ENCODE measurements around the gene IQCH. TPM values are rescaled to one million over a fixed set of nuclear protein-coding genes. Genes with fewer than 3 reads are reported as not detected.

The IQCH gene
- total and polyA plus RNA-seq, 2 of the 4 experiments (the other 2 are of a cell fraction) = 0.60 to 2.5 TPM

GRCh38 chr15:67219288-67219687, 35.3 kb upstream of the IQCH start:
- no peak overlapping the region for H3K4ac ChIP-seq (ENCODE audit: low read depth, low read length)
- H4K20me1 ChIP-seq (ENCODE audit: insufficient read depth, low read length) = no peaks in the 10 kb centered on the region; the same call in 1 of the 2 replicates
- TF ChIP-seq CHD1 (IDR thresholded peaks at IDR 0.05; ENCODE audit: low read depth, low read length) (no peak), MAZ (IDR thresholded peaks at IDR 0.05; ENCODE audit: borderline replicate concordance, low read depth, low read length) (no peak), RCOR1 (IDR thresholded peaks at IDR 0.05; ENCODE audit: insufficient replicate concordance, low read length) (no peak), ELK1 (IDR thresholded peaks at IDR 0.05; ENCODE audit: borderline replicate concordance, low read depth, low read length) (no peak), MXI1 (IDR thresholded peaks at IDR 0.05; ENCODE audit: borderline replicate concordance, low read depth, low read length) (no peak), RAD21 (IDR thresholded peaks at IDR 0.05; ENCODE audit: low read length) (no peak), CEBPB (IDR thresholded peaks at IDR 0.05; ENCODE audit: low read depth, low read length) (no peak), USF2 (IDR thresholded peaks at IDR 0.05; ENCODE audit: low read depth, low read length) (no peak), RFX5 (IDR thresholded peaks at IDR 0.05; ENCODE audit: low read depth, low read length) (no peak), POLR2A (IDR thresholded peaks at IDR 0.05; ENCODE audit: low read depth, low read length) (no peak), BHLHE40 (IDR thresholded peaks at IDR 0.05; ENCODE audit: low read depth, low read length) (no peak), MAFK (IDR thresholded peaks at IDR 0.05; ENCODE audit: low read depth, low read length) (no peak)
- H3K23ac ChIP-seq (ENCODE audit: low read depth, low read length) = no peak overlapping the region
- H2AK5ac ChIP-seq (ENCODE audit: low read depth, low read length) = no peak overlapping the region
- in situ Hi-C loops (cut with MboI; ENCODE audit: low sequenced_read_pairs) = no loop called here
- no peaks in the 10 kb centered on the region for H3K9me3 ChIP-seq (ENCODE audit: control insufficient read depth, insufficient read depth, low read length)
- intact Hi-C loops (cut with micrococcal nuclease) = no loop called here
- no peak overlapping the region for H3K14ac ChIP-seq (replicated peaks; ENCODE audit: low read depth, low read length)
- H2BK15ac ChIP-seq (ENCODE audit: low read depth, low read length) = no peak overlapping the region
- dilution Hi-C loops (cut with HindIII; ENCODE audit: low sequenced_read_pairs, unreplicated experiment) = no loop called here
- DNase-seq (no peak), ATAC-seq (ENCODE audit: low read depth) (no peak)
- no peak overlapping the region for H3K9ac ChIP-seq (ENCODE audit: low read depth, low read length)
- ChIA-PET POLR2A (ENCODE audit: unreplicated experiment) (no interaction called here), CTCF (no interaction called here)
- no peak overlapping the region for H3K27ac ChIP-seq (ENCODE audit: insufficient read depth, low read length)
- BruUV-seq (replicated peaks) = no TSS peak
- no peaks in the 10 kb centered on the region for H3K9me1 ChIP-seq (ENCODE audit: insufficient read depth, low read length)
- no peak overlapping the region for H4K8ac ChIP-seq (ENCODE audit: low read depth in 2 of 2, low read length in 2 of 2)
- H4K91ac ChIP-seq (ENCODE audit: insufficient read depth, low read depth, low read length) = no peak overlapping the region
- no peak overlapping the region for H3K4me3 ChIP-seq (ENCODE audit: insufficient read depth, low read depth, low read length)
- H2BK5ac ChIP-seq (ENCODE audit: low read depth, low read length, poor library complexity, severe bottlenecking) = no peak overlapping the region
- H3K18ac ChIP-seq (ENCODE audit: low read depth, low read length) = no peak overlapping the region
- no peak overlapping the region for H2AFZ ChIP-seq (replicated peaks; ENCODE audit: low read length, poor library complexity)
- no peaks in the 10 kb centered on the region for H3K27me3 ChIP-seq (ENCODE audit: control insufficient read depth, insufficient read depth, low read length)
- no peak overlapping the region for H2BK20ac ChIP-seq (ENCODE audit: low read depth, low read length)
- H3K4me1 ChIP-seq (ENCODE audit: control insufficient read depth, insufficient read depth, low read length) = peaks cover 1% of the 10 kb centered on the region; the same call in 1 of the 2 replicates
- peaks cover 14 to 21% of the 10 kb centered on the region in 2 experiments for H3K79me1 ChIP-seq (ENCODE audit: low read depth in 1 of 2, low read length in 2 of 2)
- H4K5ac ChIP-seq (ENCODE audit: low read depth, low read length) = no peak overlapping the region
- H2BK120ac ChIP-seq (ENCODE audit: low read depth, low read length) = no peak overlapping the region
- H2AK9ac ChIP-seq (replicated peaks; ENCODE audit: low read depth, low read length, poor library complexity) = no peak overlapping the region
- H3K56ac ChIP-seq (ENCODE audit: extremely low read depth, insufficient read depth, low read length) = no peak overlapping the region
- H3K36me3 ChIP-seq (ENCODE audit: control insufficient read depth, insufficient read depth, low read length) = 0 out of 2 replicates have a peak, but pooled peaks cover 1% of the 10 kb centered on the region
- H3K4me2 ChIP-seq (ENCODE audit: low read depth, low read length) = no peak overlapping the region
- WGBS, 2 experiments (ENCODE audit: extremely low coverage in 2 of 2, insufficient read length in 1 of 2) = no CpG with 5 or more reads among the region's 2 CpGs
